Cortex of kidney (tissue), 1 donor: ENCODE measurements around the gene DNTT.
"Not testable (repeated sequence)": the region's sequence is repeated elsewhere in the genome, so short reads cannot be mapped to it uniquely, and the experiment has no call there.

ENCODE experiments used
- DNase-seq: peaks from one replicate; lab custom pipeline; 2025; lab: John Stamatoyannopoulos, UW

DNTT gene

GRCh38 chr10:96276426-96276825 lies 27.8 kb upstream of the DNTT start:
- DNase-seq: no peak

GRCh38 chr10:96276831-96277230 lies 27.4 kb upstream of the DNTT start:
- DNase-seq: no peak

- no peak for DNase-seq
These were observed 25.0 kb upstream of the DNTT start for GRCh38 chr10:96279191-96279641.

- no peak for DNase-seq
These were observed 23.4 kb upstream of the DNTT start for GRCh38 chr10:96280859-96281258.

- DNase-seq: no peak
These were observed 22.7 kb upstream of the DNTT start for GRCh38 chr10:96281444-96282029.

- no peak for DNase-seq
These were observed 20.9 kb upstream of the DNTT start for GRCh38 chr10:96283351-96283750.

- DNase-seq: no peak
These were observed 20.5 kb upstream of the DNTT start for GRCh38 chr10:96283756-96284155.

- DNase-seq: no peak
These were observed 18.9 kb upstream of the DNTT start for GRCh38 chr10:96285331-96285752.

- no peak for DNase-seq
These were observed 16.7 kb upstream of the DNTT start for GRCh38 chr10:96287392-96288105.

GRCh38 chr10:96288151-96288621 lies 16.0 kb upstream of the DNTT start:
- DNase-seq: no peak

GRCh38 chr10:96289218-96289910 lies 14.9 kb upstream of the DNTT start:
- no peak for DNase-seq

- DNase-seq: no peak
These were observed 13.7 kb upstream of the DNTT start for GRCh38 chr10:96290368-96291133.

GRCh38 chr10:96292971-96293920 lies 11.0 kb upstream of the DNTT start:
- no peak for DNase-seq

GRCh38 chr10:96295475-96295874 lies 8.8 kb upstream of the DNTT start:
- no peak for DNase-seq

- DNase-seq: no peak
These were observed 6.7 kb upstream of the DNTT start for GRCh38 chr10:96297486-96297885.

- DNase-seq: no peak
These were observed 5.9 kb upstream of the DNTT start for GRCh38 chr10:96298362-96298761.

GRCh38 chr10:96299383-96299782 lies 4.9 kb upstream of the DNTT start:
- no peak for DNase-seq

- DNase-seq: no peak
These were observed 2.6 kb upstream of the DNTT start for GRCh38 chr10:96301616-96302015.

- DNase-seq: no peak
These were observed 785 bp downstream of the DNTT start for GRCh38 chr10:96305019-96305418.

GRCh38 chr10:96306516-96306915 lies 2.3 kb downstream of the DNTT start:
- DNase-seq: no peak

- DNase-seq: not testable (repeated sequence)
These were observed 4.6 kb downstream of the DNTT start for GRCh38 chr10:96308854-96309253.
